SH-SY5Y (cell line): ENCODE results near the gene CDK14.

Source experiments
- GATA2 ChIP-seq: IDR thresholded peaks from 2 replicates; pipeline ENCODE4 v1.6.1; 2011; ENCODE audit warnings: mild to moderate bottlenecking, low read depth, low read length
- GATA3 ChIP-seq: IDR thresholded peaks from 2 replicates; pipeline ENCODE4 v1.6.1; 2011; ENCODE audit warnings: low read depth, mild to moderate bottlenecking, low read length, moderate library complexity

DNA sequence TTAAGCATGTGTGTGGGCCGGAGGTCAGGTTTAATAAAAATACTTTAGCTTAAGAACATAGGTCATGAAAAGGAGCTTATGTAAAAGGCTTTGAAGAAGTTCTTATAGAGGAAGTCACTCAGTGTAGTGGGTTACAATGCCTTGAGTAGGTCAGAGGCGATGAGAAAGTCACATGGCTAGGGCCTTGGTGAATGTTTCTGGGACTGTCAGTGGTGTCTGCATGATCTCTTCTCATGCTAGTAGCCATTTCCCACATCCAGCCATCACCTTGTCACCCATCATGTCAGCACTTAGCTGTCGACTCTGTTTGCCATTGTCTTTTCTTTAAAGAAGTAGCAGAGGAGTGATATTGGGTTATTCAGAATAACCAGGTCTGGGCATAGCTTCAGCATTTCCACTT, 236.6 kb downstream of the CDK14 start:
- TF ChIP-seq GATA2, result no peak
- no peak for TF ChIP-seq GATA3
